HG02885 (cell line): ENCODE measurements around the gene CA12.
"Not testable (repeated sequence)": the region's sequence is repeated elsewhere in the genome, so short reads cannot be mapped to it uniquely, and the experiment has no call there.

Experiments
- ATAC-seq: cut with Tn5 transposase; IDR thresholded peaks from one replicate; pipeline ENCODE4 v1.9.1; 2021; ENCODE audit warnings: mild to moderate bottlenecking; ENCODE audit not compliant: unreplicated experiment, poor library complexity

The CA12 gene

GRCh38 chr15:63381301-63382204, at the start of gene CA12:
Gene CA12 (minus strand): TSS chr15:63381846. CDS start chr15:63381720, 126 bp downstream.
- no peak for ATAC-seq

- ATAC-seq, result no peak
These were observed 49.3 kb upstream of the CA12 start for GRCh38 chr15:63430766-63431451.

GRCh38 chr15:63426552-63426951, 44.9 kb upstream of the CA12 start:
- no peak for ATAC-seq

GRCh38 chr15:63425426-63425985, 43.9 kb upstream of the CA12 start:
- no peak for ATAC-seq

- no peak for ATAC-seq
These were observed 41.4 kb upstream of the CA12 start for GRCh38 chr15:63422891-63423590.

- ATAC-seq, result no peak
These were observed 39.8 kb upstream of the CA12 start for GRCh38 chr15:63421433-63421832.

- no peak for ATAC-seq
These were observed 38.7 kb upstream of the CA12 start for GRCh38 chr15:63420333-63420747.

- no peak for ATAC-seq
These were observed 37.2 kb upstream of the CA12 start for GRCh38 chr15:63418811-63419210.

- ATAC-seq, result no peak
These were observed 36.1 kb upstream of the CA12 start for GRCh38 chr15:63417721-63418120.

GRCh38 chr15:63417274-63417673, 35.6 kb upstream of the CA12 start:
- ATAC-seq, result not testable (repeated sequence)

GRCh38 chr15:63414474-63415120, 33.0 kb upstream of the CA12 start:
- ATAC-seq, result no peak

GRCh38 chr15:63412551-63412950, 30.9 kb upstream of the CA12 start:
- no peak for ATAC-seq

- ATAC-seq, result no peak
These were observed 30.2 kb upstream of the CA12 start for GRCh38 chr15:63411866-63412265.

GRCh38 chr15:63409179-63409578, 27.5 kb upstream of the CA12 start:
- no peak for ATAC-seq

GRCh38 chr15:63408524-63408923, 26.9 kb upstream of the CA12 start:
- ATAC-seq, result no peak

- no peak for ATAC-seq
These were observed 26.0 kb upstream of the CA12 start for GRCh38 chr15:63407612-63408011.

GRCh38 chr15:63405683-63406390, 24.2 kb upstream of the CA12 start:
- no peak for ATAC-seq

GRCh38 chr15:63405159-63405558, 23.5 kb upstream of the CA12 start:
- no peak for ATAC-seq

- ATAC-seq, result no peak
These were observed 21.8 kb upstream of the CA12 start for GRCh38 chr15:63403254-63403945.
